K562 (cell line): ENCODE measurements around the gene TPM4. TPM values are rescaled to one million over a fixed set of nuclear protein-coding genes. Genes with fewer than 3 reads are reported as not detected.

Experiments used
- ATAC-seq: fragments of 200-7000 bp; cut with Tn5 transposase; 3 replicates; pipeline ENCODE4 v1.9.1; 2020; ENCODE audit warnings: moderate library complexity
- BruUV-seq: library from RNA; stranded (reverse); fragments of 400-500 nt; replicated peaks from 2 replicates; lab custom pipeline; 2021; lab: Mats Ljungman, UMichigan
- CTCF ChIA-PET: fragments of 300-600 bp; formaldehyde crosslinking; extraction: SDS; loops from one replicate; lab custom pipeline; 2021; ENCODE audit warnings: low intra/inter-chr PET ratio; lab: Yijun Ruan, JAX
- POLR2A ChIA-PET: fragments of 300-600, 350-650 bp; sonication (Branson Sonifier 250); formaldehyde crosslinking; extraction: SDS; loops from one replicate; lab custom pipeline; 2021; ENCODE audit warnings: antibody characterized with exemption, inconsistent platforms; lab: Yijun Ruan, JAX
- DNase-seq, 4 experiments: peaks; one replicate each; pipeline versions ENCODE4 v3.0.0 to v3.0.0-alpha.2; 2011 to 2018; ENCODE audit warnings: low spot score in 3 of 4, mixed read lengths in 3 of 4; ENCODE audit errors: extremely low read depth in 1 of 4
- FAIRE-seq: peaks from 2 replicates; lab custom pipeline; 2011; peaks lifted over from hg19 to GRCh38; lab: Jason Lieb, UNC
- H2AFZ ChIP-seq: 2 replicates; pipeline ENCODE4 v1.6.0; 2011; ENCODE audit warnings: low read depth, low read length, control low read depth, inconsistent platforms
- H3K27ac ChIP-seq: fragments of 200-600 bp; 3 replicates; pipeline ENCODE4 v1.8.0; 2011; ENCODE audit warnings: low read depth, mild to moderate bottlenecking, control low read depth, inconsistent platforms, low read length, moderate library complexity, mixed read lengths; ENCODE audit errors: extremely low read depth
- H3K27me3 ChIP-seq, 2 experiments: fragments of 300-600 bp in 1 of 2; 2 replicates in 1 of 2; 3 replicates in 1 of 2; pipeline versions ENCODE4 v1.6.0 to v1.8.0; 2011; ENCODE audit warnings: inconsistent platforms in 2 of 2, low read length in 2 of 2, mild to moderate bottlenecking in 1 of 2, mixed read lengths in 1 of 2, moderate library complexity in 1 of 2; ENCODE audit not compliant: control insufficient read depth in 2 of 2, insufficient read depth in 2 of 2
- H3K36me3 ChIP-seq: fragments of 300-600 bp; 3 replicates; pipeline ENCODE4 v1.8.0; 2011; ENCODE audit warnings: mild to moderate bottlenecking, low read length, inconsistent platforms; ENCODE audit not compliant: control insufficient read depth, insufficient read depth
- H3K4me1 ChIP-seq, 2 experiments: fragments of 200-600 bp in 1 of 2; replicated peaks in 1 of 2; 2 replicates in 1 of 2; 3 replicates in 1 of 2; pipeline versions ENCODE4 v1.5.1 to v1.8.0; 2011; ENCODE audit warnings: inconsistent platforms in 2 of 2, low read length in 2 of 2, mild to moderate bottlenecking in 1 of 2, mixed read lengths in 1 of 2, moderate library complexity in 1 of 2; ENCODE audit not compliant: control insufficient read depth in 2 of 2, insufficient read depth in 2 of 2
- H3K4me2 ChIP-seq: 2 replicates; pipeline ENCODE4 v1.6.1; 2011; ENCODE audit warnings: low read length, control low read depth, inconsistent platforms, mixed read lengths; ENCODE audit not compliant: insufficient read depth
- H3K4me3 ChIP-seq: fragments of 200-600 bp; sonication (generic), shearing (Covaris generic); 2 replicates; pipeline ENCODE4 v1.5.1; 2016; ENCODE audit warnings: control low read depth, inconsistent platforms
- H3K79me2 ChIP-seq: fragments of 200-600 bp; 3 replicates; pipeline ENCODE4 v1.8.0; 2011; ENCODE audit warnings: low read length, inconsistent platforms; ENCODE audit not compliant: control insufficient read depth, insufficient read depth
- H3K9ac ChIP-seq, 2 experiments: 2 replicates each; pipeline versions ENCODE4 v1.6.0 to v1.6.1; 2011; ENCODE audit warnings: low read depth in 2 of 2, low read length in 2 of 2, control low read depth in 1 of 2, inconsistent platforms in 1 of 2, mild to moderate bottlenecking in 1 of 2, mixed read lengths in 1 of 2; ENCODE audit not compliant: insufficient read depth in 1 of 2
- H3K9me1 ChIP-seq: one replicate; pipeline ENCODE4 v1.6.0; 2011; ENCODE audit warnings: inconsistent platforms, mild to moderate bottlenecking, low read length, moderate library complexity; ENCODE audit not compliant: control insufficient read depth, insufficient read depth
- H3K9me3 ChIP-seq: replicated peaks from 2 replicates; pipeline ENCODE4 v1.5.1; 2011; ENCODE audit warnings: low read depth, low read length, inconsistent platforms; ENCODE audit not compliant: control insufficient read depth, insufficient read depth
- H4K20me1 ChIP-seq: replicated peaks from 2 replicates; pipeline ENCODE4 v1.6.1; 2011; ENCODE audit warnings: low read length, inconsistent platforms, mixed read lengths; ENCODE audit not compliant: control insufficient read depth, insufficient read depth
- BCOR ChIP-seq: fragments of 450-650 bp; IDR thresholded peaks from 2 replicates; pipeline ENCODE4 v1.6.1; 2016
- CBX2 ChIP-seq: fragments of 200-600 bp; sonication (generic); IDR thresholded peaks from one replicate; pipeline ENCODE4 v1.6.1; 2012; ENCODE audit warnings: mild to moderate bottlenecking, low read length, inconsistent platforms; ENCODE audit not compliant: insufficient read depth, poor library complexity, severe bottlenecking
- FUS ChIP-seq: fragments of 200-400 bp; formaldehyde crosslinking; optimal IDR thresholded peaks from 2 replicates; pipeline ENCODE3; 2017; ENCODE audit warnings: low read depth, low read length
- HCFC1 ChIP-seq: IDR thresholded peaks from 2 replicates; pipeline ENCODE4 v1.6.1; 2012; ENCODE audit warnings: low read depth, low read length, improper control_type of control experiment
- RBM25 ChIP-seq: fragments of 200-400 bp; formaldehyde crosslinking; IDR thresholded peaks from 2 replicates; pipeline ENCODE4 v1.6.1; 2018; ENCODE audit warnings: low read length, low read depth, moderate library complexity; ENCODE audit not compliant: severe bottlenecking
- RNF2 ChIP-seq: sonication (generic); IDR thresholded peaks from 2 replicates; pipeline ENCODE4 v1.6.1; 2016
- TRIM25 ChIP-seq: fragments of 450-650 bp; IDR thresholded peaks from 2 replicates; pipeline ENCODE4 v1.7.0; 2016; ENCODE audit warnings: borderline replicate concordance
- ZFP36 ChIP-seq: fragments of 150-350 bp; IDR thresholded peaks from 2 replicates; pipeline ENCODE4 v1.6.1; 2018; ENCODE audit warnings: low read length, low read depth; ENCODE audit not compliant: partially characterized antibody
- ZNF444 ChIP-seq: fragments of 250-450 bp; sonication (Bioruptor Pico); IDR thresholded peaks from 2 replicates; pipeline ENCODE4 v1.4.0; 2020; ENCODE audit warnings: mild to moderate bottlenecking, moderate library complexity
- ZNF655 ChIP-seq: fragments of 250-450 bp; sonication (Bioruptor Pico); IDR thresholded peaks from 2 replicates; pipeline ENCODE4 v1.5.0; 2021
- WGBS: fragments of 100-300 bp; shearing (Covaris generic); methylation state at CpG from one replicate; pipeline ENCODE4 v1.1.6; 2016; ENCODE audit warnings: low coverage, mixed read lengths; ENCODE audit not compliant: insufficient coverage; ENCODE audit errors: missing lambda C conversion rate; 5-methylcytosine and 5-hydroxymethylcytosine counted together
- in situ Hi-C: fragments of 300-500 bp; cut with MboI; formaldehyde crosslinking; loops from 4 replicates; pipeline ENCODE4 v1.15.0; 2018; ENCODE audit warnings: inconsistent platforms, mixed read lengths
- intact Hi-C: fragments of 100-400 bp; cut with micrococcal nuclease; formaldehyde crosslinking; loops from 2 replicates; pipeline ENCODE4 v1.14.2; 2022
- polyA plus RNA-seq, 8 experiments: library from polyadenylated mRNA; depleted of rRNA in 4 of 8; stranded (reverse) in 5 of 8; unstranded in 3 of 8; fragments of >200 nt; fragmentation: Nextera tagmentation in 2 of 8; fragmentation: Illumina TruSeq in 1 of 8; extraction: Ambion mirVana in 2 of 8; extraction: Trizol in 1 of 8; gene quantifications; 2 replicates each; pipeline versions ENCODE4 v1.2.1 to v1.2.3, GENCODE V29; 2011 to 2014; ENCODE audit warnings: inconsistent platforms in 1 of 8, missing spikeins in 1 of 8
- total RNA-seq, 7 experiments: library from RNA; depleted of rRNA in 6 of 7; stranded (reverse); fragments of >200 nt in 6 of 7; fragmentation: Illumina TruSeq in 2 of 7; extraction: Trizol in 2 of 7; gene quantifications; 2 replicates each; pipeline versions ENCODE4 v1.2.1 to v1.2.3, GENCODE V29; 2011 to 2021; ENCODE audit warnings: low replicate concordance in 1 of 7
- TF ChIP-seq, protein P1 (sequence below): IDR thresholded peaks from 3 replicates; pipeline ENCODE4 v1.6.1; 2011; ENCODE audit warnings: borderline replicate concordance, mild to moderate bottlenecking; ENCODE audit not compliant: insufficient read length, insufficient read depth

TPM4 gene
- total and polyA plus RNA-seq, 9 of the 15 experiments (the other 6 are each of a cell fraction or from before 2014, with no cell fraction given), result 28.1 to 111 (median 77.4) TPM

GRCh38 chr19:16074488-16075365, 1.6 kb upstream of the TPM4 start:
- in situ Hi-C loops, result no loop called here
- intact Hi-C loops, result no loop called here
- no peak overlapping the region for H3K4me3 ChIP-seq
- DNase-seq (no peak), FAIRE-seq (no peak), ATAC-seq (no peak)
- ChIA-PET POLR2A (interaction anchor here (0.6 to 1.4 kb wide), 7 partner anchors 10 to 127 kb away, joined by 3 to 6 read pairs (median 3); no protein-coding TSS in a partner anchor), CTCF (no interaction called here)
- H3K4me2 ChIP-seq, result no peak overlapping the region
- no peak overlapping the region for H3K27ac ChIP-seq
- no peaks in the 10 kb centered on the region for H3K9me3 ChIP-seq
- H3K9me1 ChIP-seq, result no peaks in the 10 kb centered on the region
- H4K20me1 ChIP-seq, result peaks cover 11% of the 10 kb centered on the region
- BruUV-seq, result no TSS peak
- H3K9ac ChIP-seq, result no peak overlapping the region
- peaks cover 14% of the 10 kb centered on the region; the same call in 1 of the 3 replicates for H3K79me2 ChIP-seq
- no peaks in the 10 kb centered on the region for H3K27me3 ChIP-seq
- 82% methylated on average over 10 of the region's 10 CpGs for WGBS
- TF ChIP-seq, protein P1, sequence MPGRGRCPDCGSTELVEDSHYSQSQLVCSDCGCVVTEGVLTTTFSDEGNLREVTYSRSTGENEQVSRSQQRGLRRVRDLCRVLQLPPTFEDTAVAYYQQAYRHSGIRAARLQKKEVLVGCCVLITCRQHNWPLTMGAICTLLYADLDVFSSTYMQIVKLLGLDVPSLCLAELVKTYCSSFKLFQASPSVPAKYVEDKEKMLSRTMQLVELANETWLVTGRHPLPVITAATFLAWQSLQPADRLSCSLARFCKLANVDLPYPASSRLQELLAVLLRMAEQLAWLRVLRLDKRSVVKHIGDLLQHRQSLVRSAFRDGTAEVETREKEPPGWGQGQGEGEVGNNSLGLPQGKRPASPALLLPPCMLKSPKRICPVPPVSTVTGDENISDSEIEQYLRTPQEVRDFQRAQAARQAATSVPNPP, result no peak
- TF ChIP-seq RBM25, result peak; percentile 27
- no peak for TF ChIP-seq ZNF655 (CRISPR knock-in tag)
- peak; percentile 62 for TF ChIP-seq ZFP36
- TF ChIP-seq TRIM25, result no peak
- TF ChIP-seq HCFC1, result no peak
- TF ChIP-seq BCOR, result peak; percentile 55; the same call in 1 of the 2 replicates
- no peak for TF ChIP-seq CBX2
- TF ChIP-seq FUS, result no peak
- TF ChIP-seq ZNF444, result no peak
- TF ChIP-seq RNF2, result no peak
- H3K4me1 ChIP-seq, result peaks cover 38 to 48% of the 10 kb centered on the region in 2 experiments
- H3K36me3 ChIP-seq, result no peaks in the 10 kb centered on the region
- H2AFZ ChIP-seq, result no peak overlapping the region
